Measurements from ENCODE around the gene DNTT.

- TF ChIP-seq CTCF (IDR thresholded peaks at IDR 0.05 in 4 of 5, conservative IDR thresholded peaks at IDR 0.05 in 1 of 5) = no peak
- TF ChIP-seq POLR2A (IDR thresholded peaks at IDR 0.05) = no peak
Observed at GRCh38 chr10:96306516-96306915, 2.3 kb downstream of the DNTT start.
